C4-2B (cell line): ENCODE data around the gene PRG3.

ENCODE experiments used
- CTCF ChIP-seq: fragments of 450-650 bp; conservative IDR thresholded peaks from 2 replicates; pipeline ENCODE4 v1.5.1; 2017; ENCODE audit warnings: mild to moderate bottlenecking
- ZFX ChIP-seq: fragments of 450-650 bp; IDR thresholded peaks from 2 replicates; pipeline ENCODE4 v1.6.1; 2017

DNA sequence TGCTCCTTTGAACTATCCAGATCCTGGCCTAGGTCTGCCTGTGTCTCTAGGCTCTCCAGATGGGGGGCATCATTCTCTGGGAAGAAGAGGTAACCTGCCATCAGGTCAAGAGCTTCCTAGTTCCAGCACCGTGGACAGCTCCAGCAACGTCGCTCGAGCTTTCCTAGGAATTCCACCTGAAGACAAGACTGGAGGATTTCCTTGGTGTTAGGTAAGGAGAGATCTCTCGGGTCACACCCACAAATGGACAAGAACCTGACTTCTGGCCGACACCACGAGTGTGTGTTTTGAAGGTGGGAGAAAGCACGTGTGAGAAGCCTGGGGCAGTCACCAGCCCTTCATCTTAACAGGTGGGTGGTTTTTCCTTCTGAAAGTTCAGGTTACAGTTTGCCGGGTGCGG lies 1.2 kb downstream of the PRG3 start:
- TF ChIP-seq CTCF (no peak), ZFX (no peak)
